GM12865 (cell line): ENCODE data around the gene FAAP100.
A peak's percentile ranks its signal among the peaks of the same experiment; 100 is the strongest.

Experiments used
- DNase-seq: peaks from one replicate; pipeline ENCODE4 v3.0.0; 2010; ENCODE audit warnings: low read depth
- H3K4me3 ChIP-seq: 2 replicates; pipeline ENCODE4 v1.5.1; 2011; ENCODE audit warnings: mild to moderate bottlenecking, low read depth, low read length, control low read depth
- TF ChIP-seq, protein P1 (sequence below): IDR thresholded peaks from 2 replicates; pipeline ENCODE4 v1.5.1; 2011; ENCODE audit warnings: low read length, control low read depth, low read depth, inconsistent platforms; ENCODE audit not compliant: insufficient read depth; ENCODE audit errors: missing control alignments

The FAAP100 gene

DNA sequence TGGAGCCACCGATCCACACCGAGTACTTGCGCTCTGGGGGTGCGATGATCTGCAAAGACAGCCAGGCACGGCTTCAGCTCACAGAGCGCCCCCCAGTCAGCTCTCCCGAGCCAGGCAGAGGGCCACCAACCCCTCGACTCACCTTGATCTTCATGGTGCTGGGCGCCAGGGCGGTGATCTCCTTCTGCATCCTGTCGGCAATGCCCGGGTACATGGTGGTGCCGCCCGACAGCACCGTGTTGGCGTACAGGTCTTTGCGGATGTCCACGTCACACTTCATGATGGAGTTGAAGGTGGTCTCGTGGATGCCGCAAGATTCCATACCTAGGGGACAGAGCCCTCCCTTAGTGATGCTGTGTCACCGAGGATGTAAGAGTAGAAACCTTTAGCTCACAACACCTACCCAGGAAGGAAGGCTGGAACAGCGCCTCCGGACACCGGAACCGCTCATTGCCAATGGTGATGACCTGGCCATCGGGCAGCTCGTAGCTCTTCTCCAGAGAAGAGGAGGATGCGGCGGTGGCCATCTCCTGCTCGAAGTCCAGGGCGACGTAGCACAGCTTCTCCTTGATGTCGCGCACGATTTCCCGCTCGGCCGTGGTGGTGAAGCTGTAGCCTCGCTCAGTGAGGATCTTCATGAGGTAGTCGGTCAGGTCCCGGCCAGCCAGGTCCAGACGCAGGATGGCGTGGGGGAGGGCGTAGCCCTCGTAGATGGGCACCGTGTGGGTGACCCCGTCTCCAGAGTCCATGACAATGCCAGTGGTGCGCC lies 41.2 kb downstream of the FAAP100 start:
- DNase-seq, result peak; percentile 35
- peak overlapping the region; percentile 89 for H3K4me3 ChIP-seq

DNA sequence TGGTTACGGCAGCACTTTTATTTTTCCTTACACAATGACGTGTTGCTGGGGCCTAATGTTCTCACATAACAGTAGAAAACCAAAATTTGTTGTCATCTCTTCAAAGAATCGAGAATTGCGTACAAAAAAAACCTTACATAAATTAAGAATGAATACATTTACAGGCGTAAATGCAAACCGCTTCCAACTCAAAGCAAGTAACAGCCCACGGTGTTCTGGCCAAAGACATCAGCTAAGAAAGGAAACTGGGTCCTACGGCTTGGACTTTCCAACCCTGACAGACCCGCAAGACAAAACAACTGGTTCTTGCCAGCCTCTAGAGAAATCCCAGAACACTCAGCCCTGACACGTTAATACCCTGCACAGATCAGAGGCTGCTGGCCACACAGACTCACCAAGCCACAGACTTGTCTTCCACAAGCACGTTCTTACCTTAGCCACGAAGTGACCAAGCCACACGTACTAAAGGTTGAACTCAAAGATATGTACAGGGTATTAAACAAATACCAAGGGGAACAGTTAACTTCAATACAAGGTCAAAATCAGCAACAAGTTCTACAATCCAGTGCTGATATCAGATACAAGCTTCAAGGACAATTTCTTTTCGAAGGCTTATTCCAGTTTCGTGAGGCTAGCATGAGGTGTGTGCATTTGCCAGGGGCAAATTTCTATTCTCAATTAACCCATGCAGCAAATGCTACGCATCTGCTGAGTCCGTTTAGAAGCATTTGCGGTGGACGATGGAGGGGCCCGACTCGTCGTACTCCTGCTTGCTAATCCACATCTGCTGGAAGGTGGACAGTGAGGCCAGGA lies 42.0 kb downstream of the FAAP100 start:
- DNase-seq, result peak; percentile 45
- peak overlapping the region; percentile 89 for H3K4me3 ChIP-seq
- TF ChIP-seq, protein P1, sequence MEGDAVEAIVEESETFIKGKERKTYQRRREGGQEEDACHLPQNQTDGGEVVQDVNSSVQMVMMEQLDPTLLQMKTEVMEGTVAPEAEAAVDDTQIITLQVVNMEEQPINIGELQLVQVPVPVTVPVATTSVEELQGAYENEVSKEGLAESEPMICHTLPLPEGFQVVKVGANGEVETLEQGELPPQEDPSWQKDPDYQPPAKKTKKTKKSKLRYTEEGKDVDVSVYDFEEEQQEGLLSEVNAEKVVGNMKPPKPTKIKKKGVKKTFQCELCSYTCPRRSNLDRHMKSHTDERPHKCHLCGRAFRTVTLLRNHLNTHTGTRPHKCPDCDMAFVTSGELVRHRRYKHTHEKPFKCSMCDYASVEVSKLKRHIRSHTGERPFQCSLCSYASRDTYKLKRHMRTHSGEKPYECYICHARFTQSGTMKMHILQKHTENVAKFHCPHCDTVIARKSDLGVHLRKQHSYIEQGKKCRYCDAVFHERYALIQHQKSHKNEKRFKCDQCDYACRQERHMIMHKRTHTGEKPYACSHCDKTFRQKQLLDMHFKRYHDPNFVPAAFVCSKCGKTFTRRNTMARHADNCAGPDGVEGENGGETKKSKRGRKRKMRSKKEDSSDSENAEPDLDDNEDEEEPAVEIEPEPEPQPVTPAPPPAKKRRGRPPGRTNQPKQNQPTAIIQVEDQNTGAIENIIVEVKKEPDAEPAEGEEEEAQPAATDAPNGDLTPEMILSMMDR, result no peak

More for the DNA sequence above, 41.2 kb downstream of the FAAP100 start:
- TF ChIP-seq, protein P1, result no peak

DNA sequence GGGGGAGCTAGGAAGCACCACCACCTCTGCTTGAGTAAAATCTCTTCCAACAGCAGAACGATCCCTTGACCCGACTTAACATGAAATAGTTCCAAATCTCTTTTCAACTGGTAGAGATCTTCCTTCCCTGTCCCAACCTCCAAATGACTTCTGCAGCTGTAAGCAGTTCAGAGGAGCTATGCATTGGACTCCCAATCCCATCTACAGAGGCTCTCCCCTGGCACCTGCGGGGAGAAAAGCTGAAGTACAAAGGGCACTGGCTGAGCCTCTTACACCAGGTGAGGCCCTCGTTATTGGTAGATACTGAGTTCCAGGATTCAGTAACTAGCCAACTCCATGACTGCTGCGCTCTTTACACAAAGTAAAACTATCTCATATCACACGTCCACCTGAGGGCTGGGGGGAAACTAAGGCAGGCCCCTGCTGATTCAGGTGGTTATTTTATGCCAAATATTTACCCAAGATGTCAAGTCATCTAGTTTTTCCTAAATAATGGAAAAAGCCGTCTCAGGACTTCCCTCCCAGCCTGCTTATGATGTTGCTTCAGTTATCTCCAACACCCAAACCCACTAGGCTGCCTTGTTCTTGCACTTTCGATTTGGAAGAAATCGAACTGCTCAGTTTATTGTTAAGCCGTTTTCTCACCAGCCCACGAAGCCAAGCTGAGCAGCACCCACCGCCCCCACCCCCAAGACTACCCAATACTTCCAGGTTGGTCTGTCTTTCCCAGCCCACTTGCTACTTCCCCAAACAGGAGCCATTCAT lies 42.8 kb downstream of the FAAP100 start:
- TF ChIP-seq, protein P1, result no peak
- DNase-seq, result peak; percentile 78
- H3K4me3 ChIP-seq, result peak overlapping the region; percentile 89

DNA sequence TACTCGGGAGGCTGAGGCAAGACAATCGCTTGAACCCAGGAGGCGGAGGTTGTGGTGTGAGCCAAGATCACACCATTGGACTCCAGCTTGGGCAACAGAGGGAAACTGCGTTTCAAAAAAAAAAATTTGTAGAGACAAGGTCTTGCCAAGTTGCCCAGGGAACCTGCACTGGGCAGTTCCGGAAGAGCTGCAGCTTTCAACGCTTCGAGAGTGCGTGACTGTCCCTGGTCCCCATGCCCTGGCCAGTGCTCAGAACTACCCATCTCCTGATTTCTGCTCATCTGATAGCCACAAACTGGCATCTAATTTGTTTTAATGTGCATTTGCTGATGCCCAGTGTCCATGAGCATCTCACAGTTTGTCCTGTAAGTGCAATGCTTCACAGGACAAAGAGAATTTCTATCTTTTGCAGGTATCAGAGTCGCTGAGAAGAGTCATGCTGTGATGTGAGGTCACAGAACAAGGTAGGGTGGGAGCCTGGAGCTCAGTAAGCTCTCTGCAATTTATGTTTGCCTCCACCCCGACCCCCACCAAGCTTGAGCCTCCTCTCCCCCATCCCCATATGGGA lies 43.4 kb downstream of the FAAP100 start:
- TF ChIP-seq, protein P1, result no peak
- peak; percentile 82 for DNase-seq
- H3K4me3 ChIP-seq, result peak overlapping the region; percentile 89; the same call in 1 of the 2 replicates

DNA sequence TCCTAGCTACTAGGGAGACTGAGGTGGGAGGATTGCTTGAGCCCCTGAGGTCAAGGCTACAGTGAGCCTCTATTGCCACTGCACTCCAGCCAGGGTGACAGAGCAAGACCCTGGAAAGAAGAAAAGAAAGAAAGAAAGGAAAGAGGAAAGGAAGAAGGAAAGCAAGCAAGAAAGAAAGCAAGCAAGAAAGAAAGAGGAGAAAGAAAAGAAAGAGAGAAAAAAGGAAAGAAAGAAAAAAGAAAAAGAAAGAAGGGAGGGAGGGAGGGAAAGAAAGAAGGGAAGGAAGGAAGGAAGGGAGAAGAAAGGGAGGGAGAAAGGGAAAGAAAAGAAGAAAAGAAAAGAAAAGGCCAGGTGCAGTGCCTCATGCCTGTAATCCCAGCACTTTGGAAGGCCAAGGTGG lies 48.5 kb downstream of the FAAP100 start:
- no peak for DNase-seq
- TF ChIP-seq, protein P1, result no peak
- no peak overlapping the region for H3K4me3 ChIP-seq

DNA sequence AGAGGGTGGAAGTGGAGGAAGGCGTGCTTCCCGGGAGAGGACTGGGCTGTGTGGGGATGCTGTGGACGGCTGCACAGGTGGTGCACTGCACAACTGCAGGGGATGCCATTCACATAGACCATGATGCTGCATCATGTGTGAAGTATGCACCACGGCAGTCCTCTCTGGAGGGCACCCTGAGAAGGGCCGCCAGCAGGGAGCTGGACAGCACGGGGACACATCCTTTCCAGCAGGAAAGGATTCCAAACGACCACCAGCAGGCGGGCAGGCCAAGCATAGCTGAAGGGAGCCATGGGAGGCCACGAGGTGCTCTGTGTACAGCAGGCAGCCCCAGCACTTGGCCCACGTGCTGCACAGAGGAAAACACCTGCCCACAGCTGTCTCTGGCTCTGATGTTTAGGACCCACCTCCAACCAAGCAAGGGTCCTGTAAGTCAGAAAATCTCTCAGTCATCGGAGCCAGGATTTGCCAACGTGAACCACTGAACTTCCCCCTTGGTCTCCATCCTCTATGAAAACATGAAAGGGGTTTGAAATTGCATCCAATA lies 49.6 kb downstream of the FAAP100 start:
- H3K4me3 ChIP-seq, result no peak overlapping the region
- DNase-seq, result no peak
- TF ChIP-seq, protein P1, result no peak
